Natural killer cell treated with Interleukin-12 subunit alpha and Interleukin-12 subunit beta and Interleukin-15 and Interleukin-18, amount 100 ng/mL, for 72 hours (primary cell): ENCODE data around the gene TUT7. TPM values are rescaled to one million over a fixed set of nuclear protein-coding genes. Genes with fewer than 3 reads are reported as not detected.
"Not testable (repeated sequence)": the region's sequence is repeated elsewhere in the genome, so short reads cannot be mapped to it uniquely, and the experiment has no call there.

Experiments
- ATAC-seq, 2 donors: fragments of 150-1000 bp; cut with Tn5 transposase in 1 of 2; sonication (Bioruptor Pico), chemical (Tn5 transposase) in 1 of 2; 2 replicates each; pipeline ENCODE4 v1.10.0; 2021
- DNase-seq: peaks from one replicate; pipeline ENCODE4 v3.0.0; 2022; ENCODE audit warnings: low spot score
- H3K27ac Mint-ChIP-seq, 2 donors: 1 replicate in 1 of 2; 2 replicates in 1 of 2; pipeline ENCODE4 v1.8.0; 2022; ENCODE audit warnings: mixed read lengths in 2 of 2, mild to moderate bottlenecking in 1 of 2, moderate library complexity in 1 of 2
- H3K27me3 Mint-ChIP-seq, 2 donors: 1 replicate in 1 of 2; 2 replicates in 1 of 2; pipeline ENCODE4 v1.8.0; 2022; ENCODE audit warnings: mixed read lengths in 2 of 2
- H3K36me3 Mint-ChIP-seq: one replicate; pipeline ENCODE4 v1.8.0; 2022; ENCODE audit warnings: mixed read lengths
- H3K4me1 Mint-ChIP-seq, 2 donors: 1 replicate in 1 of 2; 2 replicates in 1 of 2; pipeline ENCODE4 v1.8.0; 2022; ENCODE audit warnings: low read depth in 2 of 2, mixed read lengths in 2 of 2, mild to moderate bottlenecking in 1 of 2
- H3K4me3 Mint-ChIP-seq: one replicate; pipeline ENCODE4 v1.8.0; 2022; ENCODE audit warnings: mixed read lengths
- H3K9me3 Mint-ChIP-seq: 2 replicates; pipeline ENCODE4 v1.8.0; 2022; ENCODE audit warnings: mixed read lengths
- total RNA-seq, 2 donors: library from RNA; stranded (reverse); gene quantifications; one replicate each; pipeline ENCODE4 v1.2.3, GENCODE V29; 2022

TUT7 gene, protein sequence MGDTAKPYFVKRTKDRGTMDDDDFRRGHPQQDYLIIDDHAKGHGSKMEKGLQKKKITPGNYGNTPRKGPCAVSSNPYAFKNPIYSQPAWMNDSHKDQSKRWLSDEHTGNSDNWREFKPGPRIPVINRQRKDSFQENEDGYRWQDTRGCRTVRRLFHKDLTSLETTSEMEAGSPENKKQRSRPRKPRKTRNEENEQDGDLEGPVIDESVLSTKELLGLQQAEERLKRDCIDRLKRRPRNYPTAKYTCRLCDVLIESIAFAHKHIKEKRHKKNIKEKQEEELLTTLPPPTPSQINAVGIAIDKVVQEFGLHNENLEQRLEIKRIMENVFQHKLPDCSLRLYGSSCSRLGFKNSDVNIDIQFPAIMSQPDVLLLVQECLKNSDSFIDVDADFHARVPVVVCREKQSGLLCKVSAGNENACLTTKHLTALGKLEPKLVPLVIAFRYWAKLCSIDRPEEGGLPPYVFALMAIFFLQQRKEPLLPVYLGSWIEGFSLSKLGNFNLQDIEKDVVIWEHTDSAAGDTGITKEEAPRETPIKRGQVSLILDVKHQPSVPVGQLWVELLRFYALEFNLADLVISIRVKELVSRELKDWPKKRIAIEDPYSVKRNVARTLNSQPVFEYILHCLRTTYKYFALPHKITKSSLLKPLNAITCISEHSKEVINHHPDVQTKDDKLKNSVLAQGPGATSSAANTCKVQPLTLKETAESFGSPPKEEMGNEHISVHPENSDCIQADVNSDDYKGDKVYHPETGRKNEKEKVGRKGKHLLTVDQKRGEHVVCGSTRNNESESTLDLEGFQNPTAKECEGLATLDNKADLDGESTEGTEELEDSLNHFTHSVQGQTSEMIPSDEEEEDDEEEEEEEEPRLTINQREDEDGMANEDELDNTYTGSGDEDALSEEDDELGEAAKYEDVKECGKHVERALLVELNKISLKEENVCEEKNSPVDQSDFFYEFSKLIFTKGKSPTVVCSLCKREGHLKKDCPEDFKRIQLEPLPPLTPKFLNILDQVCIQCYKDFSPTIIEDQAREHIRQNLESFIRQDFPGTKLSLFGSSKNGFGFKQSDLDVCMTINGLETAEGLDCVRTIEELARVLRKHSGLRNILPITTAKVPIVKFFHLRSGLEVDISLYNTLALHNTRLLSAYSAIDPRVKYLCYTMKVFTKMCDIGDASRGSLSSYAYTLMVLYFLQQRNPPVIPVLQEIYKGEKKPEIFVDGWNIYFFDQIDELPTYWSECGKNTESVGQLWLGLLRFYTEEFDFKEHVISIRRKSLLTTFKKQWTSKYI (N-terminal part only)
- total RNA-seq, result 10 to 100 TPM; 51.0 to 58.9 TPM

DNA sequence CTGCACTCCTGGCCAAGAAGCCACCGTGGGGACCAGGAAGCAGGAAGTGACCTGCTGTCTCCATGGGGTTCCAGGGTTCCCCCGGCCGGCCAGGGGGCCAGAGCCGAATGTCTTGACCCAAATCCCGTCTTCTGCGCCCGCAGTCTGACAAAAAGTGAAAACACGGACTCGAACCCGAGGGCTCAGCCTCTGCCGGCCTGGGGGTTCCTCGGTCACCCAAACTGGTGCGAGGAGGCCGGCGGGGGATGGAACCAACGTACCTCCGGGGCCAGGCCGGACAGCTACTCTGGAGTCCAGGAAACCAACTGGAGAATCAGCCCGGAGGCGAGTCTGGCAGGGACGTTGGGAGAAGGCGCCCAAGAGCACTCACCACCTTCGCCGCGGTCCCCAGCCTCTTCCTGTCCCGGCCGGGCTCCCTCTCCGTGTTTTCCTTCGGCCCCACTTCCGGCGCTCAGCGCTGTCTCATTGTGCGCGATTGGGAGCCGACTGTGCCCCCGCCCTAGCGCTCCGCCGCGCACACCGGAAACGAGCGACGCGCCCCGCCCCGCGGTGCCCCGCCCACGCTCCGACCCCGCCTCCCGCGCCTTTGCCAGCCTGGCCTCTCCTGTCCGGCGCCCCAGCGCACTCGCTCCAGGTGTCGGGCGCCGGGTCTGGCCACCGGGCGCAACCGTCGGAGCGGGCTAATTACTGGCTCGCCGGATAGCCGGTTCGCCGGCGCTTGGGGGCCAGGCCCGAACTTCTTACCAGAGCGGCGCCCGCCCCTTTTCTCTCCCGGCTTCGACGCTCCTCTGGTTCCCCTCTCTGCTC, at the start of gene TUT7:
Gene TUT7 (minus strand): TSS at position 400 of the 807 bp plus-strand sequence. CDS start 1,211 bp downstream, outside the sequence.
- ATAC-seq (peak; percentile 98), DNase-seq (peak; percentile 96)
- peak within 1 kb of the TSS; percentile 98 to 99 for H3K27ac Mint-ChIP-seq
- peaks cover 31 to 42% of the 10 kb centered on the region in 2 donors for H3K4me1 Mint-ChIP-seq
- peaks cover 9% of the 10 kb centered on the region for H3K36me3 Mint-ChIP-seq
- peak within 1 kb of the TSS; percentile 98 for H3K4me3 Mint-ChIP-seq
- no peaks in the 10 kb centered on the region for H3K9me3 Mint-ChIP-seq
- no peaks in the 10 kb centered on the region for H3K27me3 Mint-ChIP-seq

- Mint-ChIP-seq H3K4me1 (peaks cover 0 to 4% of the 10 kb centered on the region in 2 donors), H3K27me3 (peaks cover 17 to 22% of the 10 kb centered on the region in 2 donors), H3K4me3 (no peak overlapping the region), H3K27ac (no peak overlapping the region), H3K36me3 (no peaks in the 10 kb centered on the region), H3K9me3 (no peaks in the 10 kb centered on the region)
- DNase-seq, result no peak
- ATAC-seq, result no peak
These were observed 48.4 kb upstream of the TUT7 start for GRCh38 chr9:86402591-86402990.

- H3K4me3 Mint-ChIP-seq, result no peak overlapping the region
- peaks cover 20 to 25% of the 10 kb centered on the region in 2 donors for H3K27me3 Mint-ChIP-seq
- no peak overlapping the region for H3K27ac Mint-ChIP-seq
- peaks cover 13% of the 10 kb centered on the region for H3K36me3 Mint-ChIP-seq
- H3K9me3 Mint-ChIP-seq, result no peaks in the 10 kb centered on the region
- no peaks in the 10 kb centered on the region for H3K4me1 Mint-ChIP-seq
- no peak for DNase-seq
- no peak for ATAC-seq
These were observed 42.2 kb upstream of the TUT7 start for GRCh38 chr9:86396412-86396811.

GRCh38 chr9:86390184-86390583, 36.0 kb upstream of the TUT7 start:
- not testable (repeated sequence) for H3K4me1 Mint-ChIP-seq, H3K27ac Mint-ChIP-seq, ATAC-seq, H3K9me3 Mint-ChIP-seq, DNase-seq, H3K4me3 Mint-ChIP-seq
- H3K27me3 Mint-ChIP-seq, result peaks cover 41 to 42% of the 10 kb centered on the region in 2 donors
- peaks cover 18% of the 10 kb centered on the region for H3K36me3 Mint-ChIP-seq

DNA sequence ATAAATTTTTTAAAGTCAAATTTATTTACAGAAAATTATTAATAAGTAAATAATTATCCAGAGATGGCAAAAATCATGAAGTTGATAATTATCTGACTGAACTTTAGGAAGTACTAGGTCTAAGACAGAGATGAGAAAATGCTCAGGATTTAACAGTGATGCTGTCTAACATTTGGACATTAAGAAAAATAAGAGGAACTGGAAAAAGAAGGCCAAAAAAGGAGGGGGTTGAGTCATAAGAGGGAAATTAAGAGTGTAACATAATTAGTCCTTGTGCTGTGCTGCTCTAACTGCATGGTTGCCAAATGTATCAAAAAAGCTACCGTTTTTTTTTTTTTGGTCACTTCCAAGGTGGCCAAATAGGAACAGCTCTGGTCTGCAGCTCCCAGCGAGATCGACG, 35.4 kb upstream of the TUT7 start:
- no peak overlapping the region for H3K27ac Mint-ChIP-seq
- no peak overlapping the region for H3K4me3 Mint-ChIP-seq
- H3K27me3 Mint-ChIP-seq, result peaks cover 41 to 46% of the 10 kb centered on the region in 2 donors
- H3K36me3 Mint-ChIP-seq, result peaks cover 18% of the 10 kb centered on the region
- H3K4me1 Mint-ChIP-seq, result no peaks in the 10 kb centered on the region
- ATAC-seq (no peak), DNase-seq (no peak)
- H3K9me3 Mint-ChIP-seq, result peaks cover 2% of the 10 kb centered on the region

DNA sequence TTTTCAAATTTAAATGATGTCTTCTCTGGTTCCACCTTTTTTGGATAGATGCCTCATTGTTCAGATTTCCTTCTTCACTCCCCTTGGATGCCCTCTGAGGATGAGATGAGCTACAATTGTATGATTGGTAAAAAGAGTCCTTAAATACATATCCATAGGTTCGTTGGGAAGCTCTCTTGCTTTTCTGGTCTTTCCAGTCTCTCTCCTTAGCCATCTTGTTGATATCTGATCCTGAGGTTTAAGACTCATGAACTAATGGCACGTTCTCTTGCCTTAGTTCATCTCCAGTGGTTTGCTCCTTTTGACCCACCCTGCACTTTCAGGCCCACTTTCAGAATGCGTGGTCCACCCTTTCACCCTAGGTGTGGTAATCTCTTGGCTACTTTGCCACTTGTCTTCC, 33.2 kb upstream of the TUT7 start:
- H3K4me1 Mint-ChIP-seq, result no peaks in the 10 kb centered on the region
- H3K9me3 Mint-ChIP-seq, result peaks cover 2% of the 10 kb centered on the region
- peaks cover 11% of the 10 kb centered on the region for H3K36me3 Mint-ChIP-seq
- no peak for ATAC-seq
- no peak for DNase-seq
- peaks cover 36 to 43% of the 10 kb centered on the region in 2 donors for H3K27me3 Mint-ChIP-seq
- no peak overlapping the region for H3K4me3 Mint-ChIP-seq
- no peak overlapping the region for H3K27ac Mint-ChIP-seq

GRCh38 chr9:86383000-86383399, 28.8 kb upstream of the TUT7 start:
- Mint-ChIP-seq H3K27me3 (peaks cover 31 to 47% of the 10 kb centered on the region in 2 donors), H3K36me3 (peaks cover 16% of the 10 kb centered on the region)
- DNase-seq, H3K4me1 Mint-ChIP-seq, H3K4me3 Mint-ChIP-seq, H3K9me3 Mint-ChIP-seq, H3K27ac Mint-ChIP-seq, ATAC-seq: not testable (repeated sequence)

- H3K27me3 Mint-ChIP-seq, result peaks cover 29 to 49% of the 10 kb centered on the region in 2 donors
- ATAC-seq, result no peak
- no peaks in the 10 kb centered on the region for H3K9me3 Mint-ChIP-seq
- peaks cover 10% of the 10 kb centered on the region for H3K36me3 Mint-ChIP-seq
- H3K4me1 Mint-ChIP-seq, result no peaks in the 10 kb centered on the region
- H3K4me3 Mint-ChIP-seq, result no peak overlapping the region
- no peak for DNase-seq
- no peak overlapping the region for H3K27ac Mint-ChIP-seq
These were observed 21.8 kb upstream of the TUT7 start for GRCh38 chr9:86376016-86376415.

GRCh38 chr9:86369810-86370209, 15.6 kb upstream of the TUT7 start:
- no peak overlapping the region for H3K27ac Mint-ChIP-seq
- ATAC-seq, result no peak
- no peak overlapping the region for H3K4me3 Mint-ChIP-seq
- peaks cover 17 to 38% of the 10 kb centered on the region in 2 donors for H3K27me3 Mint-ChIP-seq
- no peak for DNase-seq
- H3K4me1 Mint-ChIP-seq, result no peaks in the 10 kb centered on the region
- H3K36me3 Mint-ChIP-seq, result peaks cover 26% of the 10 kb centered on the region
- peaks cover 9% of the 10 kb centered on the region for H3K9me3 Mint-ChIP-seq

GRCh38 chr9:86368871-86369521, 14.8 kb upstream of the TUT7 start:
- no peak overlapping the region for H3K27ac Mint-ChIP-seq
- H3K4me3 Mint-ChIP-seq, result no peak overlapping the region
- H3K27me3 Mint-ChIP-seq, result peaks cover 14 to 30% of the 10 kb centered on the region in 2 donors
- ATAC-seq (no peak), DNase-seq (no peak)
- no peaks in the 10 kb centered on the region for H3K4me1 Mint-ChIP-seq
- H3K9me3 Mint-ChIP-seq, result peaks cover 9% of the 10 kb centered on the region
- H3K36me3 Mint-ChIP-seq, result peaks cover 22% of the 10 kb centered on the region

DNA sequence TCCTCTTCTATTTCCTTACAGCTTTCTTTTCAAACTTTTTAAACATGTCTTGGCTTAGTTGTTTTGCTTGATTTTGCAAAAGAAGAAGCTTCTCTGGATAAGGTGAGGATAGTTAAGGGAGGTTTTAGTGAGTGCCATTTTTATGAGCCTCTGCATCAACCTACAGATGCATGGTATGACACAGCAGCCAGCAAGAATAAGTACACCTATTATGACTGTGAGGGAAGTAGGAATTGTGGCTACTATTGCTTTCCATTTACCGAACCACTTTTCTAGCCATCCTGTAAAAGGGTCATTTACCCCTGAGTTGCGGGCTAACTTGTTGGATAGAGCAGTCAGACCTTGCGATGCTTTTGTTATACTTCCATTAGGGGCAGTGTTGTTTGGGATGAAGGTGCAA, 7.0 kb upstream of the TUT7 start:
- H3K4me1 Mint-ChIP-seq, result no peaks in the 10 kb centered on the region
- no peaks in the 10 kb centered on the region for H3K9me3 Mint-ChIP-seq
- no peak overlapping the region for H3K4me3 Mint-ChIP-seq
- no peak for ATAC-seq
- no peak for DNase-seq
- no peaks in the 10 kb centered on the region for H3K36me3 Mint-ChIP-seq
- no peak overlapping the region for H3K27ac Mint-ChIP-seq
- peaks cover 8% of the 10 kb centered on the region in 2 donors for H3K27me3 Mint-ChIP-seq

DNA sequence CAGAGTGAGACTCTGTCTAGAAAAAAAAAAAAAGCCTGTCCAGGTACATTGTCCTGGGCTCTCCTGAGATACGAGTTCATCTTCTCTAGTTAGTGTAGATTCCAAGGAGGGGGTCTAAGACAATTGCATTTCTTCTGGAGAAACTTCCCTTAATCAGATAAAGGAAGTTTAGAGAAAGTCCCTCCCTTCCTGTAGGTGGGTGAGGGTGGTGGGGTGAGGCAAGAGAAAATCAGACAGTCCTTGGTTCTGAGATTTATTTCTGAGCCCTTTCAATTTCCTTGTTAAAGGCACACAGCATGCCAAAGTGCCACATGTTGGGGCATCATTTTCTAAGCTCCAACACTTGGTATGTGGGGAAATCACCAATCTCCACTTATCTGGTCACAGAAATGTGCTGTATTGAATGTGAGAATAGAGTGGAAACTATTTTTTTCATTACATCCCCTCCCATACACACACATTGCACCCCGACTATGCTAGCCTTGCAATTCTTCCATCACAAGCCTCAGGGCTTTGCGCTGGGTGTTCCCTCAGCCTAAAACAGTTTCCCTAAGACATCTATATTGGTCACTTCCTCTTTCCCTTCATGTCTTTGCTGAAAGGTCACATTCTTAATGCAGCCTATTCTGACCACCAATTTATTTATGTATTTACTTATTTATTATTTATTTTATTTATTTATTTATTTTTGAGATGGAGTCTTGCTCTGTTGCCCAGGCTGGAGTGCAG, 5.1 kb upstream of the TUT7 start:
- Mint-ChIP-seq H3K9me3 (no peaks in the 10 kb centered on the region), H3K27me3 (peaks cover 8% of the 10 kb centered on the region in 2 donors), H3K4me3 (no peak overlapping the region)

More for the DNA sequence above, 5.1 kb upstream of the TUT7 start:
- ATAC-seq (no peak), DNase-seq (no peak)
- Mint-ChIP-seq H3K36me3 (no peaks in the 10 kb centered on the region), H3K4me1 (peaks cover 4 to 10% of the 10 kb centered on the region in 2 donors), H3K27ac (no peak overlapping the region)
